Endodermal cell (in vitro differentiated cells): ENCODE measurements around the gene CTAGE9. TPM values are rescaled to one million over a fixed set of nuclear protein-coding genes. Genes with fewer than 3 reads are reported as not detected.

Source experiments
- DNase-seq: peaks from one replicate; pipeline ENCODE4 v3.0.0-alpha.2; 2017
- H3K27ac ChIP-seq: 2 replicates; pipeline ENCODE4 v1.5.1; 2013; ENCODE audit warnings: mild to moderate bottlenecking, low read depth, low read length, moderate library complexity
- H3K27me3 ChIP-seq: 2 replicates; pipeline ENCODE4 v1.6.1; 2013; ENCODE audit warnings: mild to moderate bottlenecking, low read length, moderate library complexity; ENCODE audit not compliant: insufficient read depth, control insufficient read depth, poor library complexity, severe bottlenecking
- H3K36me3 ChIP-seq: 2 replicates; pipeline ENCODE4 v1.7.0; 2013; ENCODE audit warnings: mild to moderate bottlenecking, low read length, moderate library complexity; ENCODE audit not compliant: control insufficient read depth, insufficient read depth
- H3K4me1 ChIP-seq: one replicate; pipeline ENCODE4 v1.7.0; 2013; ENCODE audit warnings: low read length; ENCODE audit not compliant: control insufficient read depth, insufficient read depth
- H3K4me3 ChIP-seq: 2 replicates; pipeline ENCODE4 v1.5.1; 2013; ENCODE audit warnings: mild to moderate bottlenecking, low read length, moderate library complexity
- H3K9ac ChIP-seq: 2 replicates; pipeline ENCODE4 v1.6.1; 2013; ENCODE audit warnings: mild to moderate bottlenecking, low read length, moderate library complexity; ENCODE audit not compliant: poor library complexity, severe bottlenecking; ENCODE audit errors: extremely low read depth
- H3K9me3 ChIP-seq: 2 replicates; pipeline ENCODE4 v1.6.1; 2013; ENCODE audit warnings: mild to moderate bottlenecking, low read length, moderate library complexity; ENCODE audit not compliant: control insufficient read depth
- H3K27ac Mint-ChIP-seq: 2 replicates; pipeline ENCODE4 v1.8.0; 2020; ENCODE audit warnings: mixed read lengths
- H3K27me3 Mint-ChIP-seq: 2 replicates; pipeline ENCODE4 v1.8.0; 2021; ENCODE audit warnings: mild to moderate bottlenecking, mixed read lengths; ENCODE audit not compliant: insufficient read depth
- H3K36me3 Mint-ChIP-seq: 2 replicates; pipeline ENCODE4 v1.8.0; 2020; ENCODE audit warnings: low read depth, mixed read lengths
- H3K4me1 Mint-ChIP-seq: 2 replicates; pipeline ENCODE4 v1.8.0; 2020; ENCODE audit warnings: mixed read lengths
- H3K4me3 Mint-ChIP-seq: 2 replicates; pipeline ENCODE4 v1.8.0; 2020; ENCODE audit warnings: mild to moderate bottlenecking, moderate library complexity, mixed read lengths
- H3K9me3 Mint-ChIP-seq: 2 replicates; pipeline ENCODE4 v1.8.0; 2020; ENCODE audit warnings: mild to moderate bottlenecking, mixed read lengths
- WGBS, 2 experiments: methylation state at CpG; one replicate each; pipeline versions ENCODE4 v1.1.5 to v1.1.7; 2013; ENCODE audit warnings: missing lambda C conversion rate in 2 of 2, mixed read lengths in 1 of 2; ENCODE audit not compliant: insufficient coverage in 1 of 2, insufficient read length in 1 of 2; 5-methylcytosine and 5-hydroxymethylcytosine counted together
- total RNA-seq, 2 donors: library from RNA; stranded (reverse); fragmentation: NEBNext Ultra II Directional in 1 of 2; extraction: Animal tissue kit (Norgen Biotek cat#: 25700) in 1 of 2; gene quantifications; 2 replicates in 1 of 2; 3 replicates in 1 of 2; pipeline ENCODE4 v1.2.1, GENCODE V29; 2021
- TF ChIP-seq, protein P1 (sequence below): fragments of 200-600 bp; sonication (generic); conservative IDR thresholded peaks from 2 replicates; pipeline ENCODE4 v1.5.0; 2021; ENCODE audit warnings: antibody characterized with exemption, mild to moderate bottlenecking

CTAGE9 gene
- total RNA-seq, 2 donors from 2014 or later: not detected

DNA sequence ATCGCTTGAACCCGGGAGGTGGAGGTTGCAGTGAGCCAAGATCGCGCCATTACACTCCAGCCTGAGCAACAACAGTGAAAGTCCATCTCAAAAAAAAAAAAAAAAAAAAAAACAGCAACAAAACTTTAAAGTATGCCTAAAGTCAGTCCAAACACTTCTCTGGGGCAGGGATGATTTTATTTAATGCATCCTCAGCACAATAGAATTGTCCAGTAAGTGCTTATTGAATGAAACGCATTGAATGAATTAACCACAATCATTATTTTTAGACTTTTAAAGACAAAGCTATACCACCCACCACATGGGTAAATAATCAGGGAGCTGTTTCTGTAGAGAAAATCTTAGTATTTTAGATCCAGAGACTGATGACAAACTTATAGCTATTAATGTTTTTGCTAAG is 16.6 kb upstream of the CTAGE9 start:
- Mint-ChIP-seq H3K27ac (no peak overlapping the region), H3K4me3 (no peak overlapping the region), H3K4me1 (peaks cover 6% of the 10 kb centered on the region), H3K27me3 (no peaks in the 10 kb centered on the region), H3K9me3 (peaks cover 9% of the 10 kb centered on the region), H3K36me3 (no peaks in the 10 kb centered on the region)
- no peaks in the 10 kb centered on the region for H3K27me3 ChIP-seq
- no peaks in the 10 kb centered on the region for H3K9me3 ChIP-seq
- H3K4me1 ChIP-seq: no peaks in the 10 kb centered on the region
- TF ChIP-seq, protein P1, sequence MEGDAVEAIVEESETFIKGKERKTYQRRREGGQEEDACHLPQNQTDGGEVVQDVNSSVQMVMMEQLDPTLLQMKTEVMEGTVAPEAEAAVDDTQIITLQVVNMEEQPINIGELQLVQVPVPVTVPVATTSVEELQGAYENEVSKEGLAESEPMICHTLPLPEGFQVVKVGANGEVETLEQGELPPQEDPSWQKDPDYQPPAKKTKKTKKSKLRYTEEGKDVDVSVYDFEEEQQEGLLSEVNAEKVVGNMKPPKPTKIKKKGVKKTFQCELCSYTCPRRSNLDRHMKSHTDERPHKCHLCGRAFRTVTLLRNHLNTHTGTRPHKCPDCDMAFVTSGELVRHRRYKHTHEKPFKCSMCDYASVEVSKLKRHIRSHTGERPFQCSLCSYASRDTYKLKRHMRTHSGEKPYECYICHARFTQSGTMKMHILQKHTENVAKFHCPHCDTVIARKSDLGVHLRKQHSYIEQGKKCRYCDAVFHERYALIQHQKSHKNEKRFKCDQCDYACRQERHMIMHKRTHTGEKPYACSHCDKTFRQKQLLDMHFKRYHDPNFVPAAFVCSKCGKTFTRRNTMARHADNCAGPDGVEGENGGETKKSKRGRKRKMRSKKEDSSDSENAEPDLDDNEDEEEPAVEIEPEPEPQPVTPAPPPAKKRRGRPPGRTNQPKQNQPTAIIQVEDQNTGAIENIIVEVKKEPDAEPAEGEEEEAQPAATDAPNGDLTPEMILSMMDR: no peak
- 94% methylated on average over 5 of the region's 5 CpGs; no CpG with 5 or more reads in 1 of the 2 experiments for WGBS, 2 experiments
- no peaks in the 10 kb centered on the region for H3K36me3 ChIP-seq
- H3K4me3 ChIP-seq: no peak overlapping the region
- H3K27ac ChIP-seq: no peak overlapping the region
- no peak overlapping the region for H3K9ac ChIP-seq
- DNase-seq: no peak

DNA sequence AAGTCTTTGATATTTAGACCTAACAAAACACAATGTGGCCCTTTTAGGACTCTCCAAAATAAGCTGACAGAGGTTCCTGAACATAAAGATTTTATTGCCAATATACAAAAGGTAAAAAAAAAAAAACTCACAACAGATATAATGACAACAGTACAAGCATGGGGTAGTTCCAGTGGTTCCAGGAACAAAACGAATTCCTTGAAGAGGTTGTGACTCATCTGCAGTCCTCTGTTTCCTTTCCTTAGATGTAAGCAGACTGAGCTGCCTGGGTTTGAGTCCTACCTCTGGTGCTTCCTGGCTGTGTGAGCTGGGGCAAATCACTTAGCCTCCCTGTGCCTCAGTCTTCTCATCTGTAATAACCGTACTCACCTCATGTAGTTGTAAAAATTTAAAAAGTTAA is 13.3 kb upstream of the CTAGE9 start:
- no peak overlapping the region for H3K4me3 ChIP-seq
- no peaks in the 10 kb centered on the region for H3K4me1 ChIP-seq
- Mint-ChIP-seq H3K36me3 (no peaks in the 10 kb centered on the region), H3K27me3 (peaks cover 5% of the 10 kb centered on the region), H3K4me1 (peaks cover 6% of the 10 kb centered on the region), H3K4me3 (no peak overlapping the region), H3K27ac (no peak overlapping the region), H3K9me3 (peaks cover 9% of the 10 kb centered on the region)
- H3K36me3 ChIP-seq: no peaks in the 10 kb centered on the region
- no peak overlapping the region for H3K27ac ChIP-seq
- no peaks in the 10 kb centered on the region for H3K9me3 ChIP-seq
- WGBS, 2 experiments: 69 to 80% methylated on average over 1 of the region's 2 CpGs
- DNase-seq: no peak
- no peaks in the 10 kb centered on the region for H3K27me3 ChIP-seq
- H3K9ac ChIP-seq: no peak overlapping the region
- TF ChIP-seq, protein P1: no peak

DNA sequence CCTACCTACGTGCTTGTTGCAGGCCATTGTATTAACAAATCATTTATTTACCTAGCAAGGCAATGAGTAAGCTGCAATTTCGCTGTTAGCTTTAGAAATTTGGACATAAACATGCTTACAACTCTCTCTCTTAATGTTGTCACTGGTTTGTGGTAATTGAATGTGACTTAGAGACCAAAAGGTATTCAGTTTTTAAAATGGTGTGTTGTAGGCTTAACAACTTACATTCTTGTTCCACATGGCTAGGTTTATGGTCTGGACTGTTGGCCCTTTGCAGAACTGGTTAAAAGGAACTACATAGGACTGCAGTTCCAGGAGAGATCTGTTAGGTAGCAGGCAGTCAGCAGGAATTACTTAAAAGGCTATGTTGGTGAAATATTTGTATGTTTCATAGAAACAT is 10.3 kb upstream of the CTAGE9 start:
- H3K9me3 ChIP-seq: no peaks in the 10 kb centered on the region
- H3K36me3 ChIP-seq: no peaks in the 10 kb centered on the region
- Mint-ChIP-seq H3K27ac (no peak overlapping the region), H3K9me3 (peaks cover under 1% of the 10 kb centered on the region), H3K27me3 (peaks cover 5% of the 10 kb centered on the region), H3K4me1 (peaks cover 6% of the 10 kb centered on the region), H3K4me3 (no peak overlapping the region), H3K36me3 (no peaks in the 10 kb centered on the region)
- H3K27ac ChIP-seq: no peak overlapping the region
- H3K9ac ChIP-seq: no peak overlapping the region
- no peaks in the 10 kb centered on the region for H3K4me1 ChIP-seq
- H3K27me3 ChIP-seq: no peaks in the 10 kb centered on the region
- 90 to 91% methylated on average over 2 of the region's 2 CpGs for WGBS, 2 experiments
- DNase-seq: no peak
- no peak overlapping the region for H3K4me3 ChIP-seq
- TF ChIP-seq, protein P1: no peak
